ENCODE data around the gene MTA3. TPM values are rescaled to one million over a fixed set of nuclear protein-coding genes. Genes with fewer than 3 reads are reported as not detected.

MTA3 gene
- total RNA-seq, 2 experiments from 2014 or later, result 19.9 to 20.0 TPM

DNA sequence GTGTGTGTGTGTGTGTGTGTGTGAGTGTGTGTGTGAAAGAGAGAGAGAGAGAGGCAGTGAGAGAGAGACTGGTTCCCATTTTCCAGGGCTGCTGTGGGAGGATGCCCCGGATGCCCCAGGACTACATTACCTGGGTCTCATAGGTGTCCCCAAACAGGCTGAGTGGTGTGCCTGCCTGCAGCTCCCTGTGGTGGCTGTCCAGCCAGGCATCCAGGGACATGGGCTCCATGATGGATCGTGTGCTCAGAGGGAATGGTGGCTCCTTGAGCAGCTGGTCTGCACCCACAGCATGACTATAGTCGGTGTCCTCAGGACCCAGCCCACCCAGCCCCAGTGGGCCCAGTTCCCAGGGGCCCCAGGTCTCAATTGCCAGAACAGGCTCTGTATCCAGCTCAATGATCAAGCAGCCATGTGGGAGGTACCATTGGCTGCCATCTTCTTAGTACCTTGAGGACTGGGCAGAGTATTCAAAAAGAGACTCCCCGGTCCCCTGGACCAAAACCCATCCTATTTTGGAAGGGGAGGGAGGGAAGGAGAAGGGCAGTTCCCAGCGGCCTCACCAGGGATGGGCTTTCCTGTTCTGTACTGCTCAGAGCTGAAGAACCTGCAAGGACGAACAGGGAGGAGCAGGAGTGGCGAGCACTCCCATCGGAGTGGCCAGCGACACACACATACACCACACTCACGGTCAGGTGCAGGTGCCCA is 201.3 kb downstream of the MTA3 start:
- POLR2A ChIA-PET, result no interaction called here

DNA sequence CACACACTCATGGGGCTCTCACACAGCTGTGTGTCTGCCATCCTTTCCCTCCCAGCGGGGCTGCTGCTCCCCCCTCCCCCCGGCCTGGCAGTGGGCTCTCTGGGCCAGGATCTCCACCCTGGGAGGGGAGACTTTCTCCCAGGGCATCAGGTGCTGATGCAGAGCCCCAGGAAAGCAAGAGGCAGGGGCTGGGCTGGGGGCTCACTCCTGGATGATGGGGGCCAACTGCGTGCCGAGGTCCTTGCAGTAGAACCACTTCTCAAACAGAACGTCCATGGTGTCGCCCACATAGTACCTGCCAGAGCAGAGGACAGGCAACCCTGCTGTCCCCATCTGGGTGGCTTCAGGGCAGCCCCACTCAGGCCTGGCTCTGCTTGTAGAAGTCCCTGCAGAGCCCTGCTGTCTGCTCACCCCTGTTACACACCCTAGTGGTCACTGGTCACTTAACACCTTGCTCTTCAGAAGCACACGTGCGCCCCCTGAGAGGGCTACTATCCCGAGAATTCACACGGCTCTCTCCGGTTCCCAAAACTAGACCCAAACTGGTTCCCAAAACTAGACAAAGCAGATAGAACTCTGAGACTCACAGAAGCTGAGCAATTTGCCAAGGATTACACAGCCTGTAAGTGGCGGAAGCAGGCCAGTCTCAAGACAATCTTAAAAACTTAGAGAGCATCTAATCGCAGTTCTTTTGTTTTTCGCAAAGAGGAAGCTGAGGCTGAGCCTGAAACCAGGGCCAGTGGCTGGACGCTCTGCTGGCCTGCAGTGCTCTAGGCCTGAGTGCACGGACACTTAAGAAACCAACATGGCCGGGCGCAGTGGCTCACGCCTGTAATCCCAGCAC is 202.1 kb downstream of the MTA3 start:
- POLR2A ChIA-PET, result interaction anchor here (0.7 kb wide), 1 partner anchor 8 kb away, joined by 4 read pairs; no protein-coding TSS in a partner anchor

More for the DNA sequence above, 201.3 kb downstream of the MTA3 start:
- CTCF ChIA-PET, result no interaction called here

GRCh38 chr2:42771546-42772153 is 203.2 kb downstream of the MTA3 start:
- ChIA-PET CTCF (no interaction called here), POLR2A (no interaction called here)

More for the DNA sequence above, 202.1 kb downstream of the MTA3 start:
- CTCF ChIA-PET, result no interaction called here

DNA sequence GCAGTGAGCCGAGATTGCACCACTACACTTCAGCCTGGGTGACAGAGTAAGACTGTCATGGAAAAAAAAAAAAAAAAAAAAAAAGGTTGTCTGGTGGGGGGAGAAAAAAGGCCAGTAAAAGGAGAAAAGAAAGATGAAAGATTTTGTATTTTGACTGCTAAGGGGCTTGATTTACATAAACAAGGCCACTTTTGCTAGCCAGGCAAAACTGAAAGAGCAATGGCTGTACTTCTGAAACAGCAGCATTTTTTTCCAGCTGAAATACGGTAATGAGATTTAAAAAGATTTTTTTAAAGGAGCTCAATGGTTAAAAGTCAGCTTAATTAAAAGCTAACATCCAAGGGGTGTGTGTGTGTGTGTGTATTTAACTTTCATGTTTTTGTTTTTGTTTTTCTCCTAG is 206.8 kb downstream of the MTA3 start:
- ChIA-PET POLR2A (no interaction called here), CTCF (interaction anchor here (0.7 kb wide), 3 partner anchors 11 to 686 kb away, joined by 3 to 5 read pairs (median 5); no protein-coding TSS in a partner anchor)

DNA sequence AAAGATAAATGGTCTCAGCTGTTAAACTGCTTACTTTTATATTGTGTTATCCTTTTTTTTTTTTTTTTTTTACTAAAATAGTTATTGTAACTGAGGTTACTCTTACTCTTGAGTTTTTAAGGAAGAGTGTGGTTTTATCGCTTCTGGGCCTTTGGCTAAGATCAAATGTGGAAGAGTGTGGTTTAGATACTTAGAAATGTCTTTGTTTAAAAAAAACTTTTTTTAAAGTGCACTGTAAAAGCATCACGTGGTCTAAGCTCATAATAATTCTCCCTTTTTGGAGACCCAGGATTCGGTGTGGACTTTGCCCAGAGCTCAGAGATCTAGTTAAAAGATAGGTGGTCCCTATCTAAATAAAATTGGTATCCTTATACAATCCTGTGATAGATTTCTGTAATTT is 207.4 kb downstream of the MTA3 start:
- POLR2A ChIA-PET, result no interaction called here
- CTCF ChIA-PET, result interaction anchor here (0.7 to 1.8 kb wide), 4 partner anchors 10 to 686 kb away, joined by 3 to 5 read pairs (median 5); no protein-coding TSS in a partner anchor

GRCh38 chr2:42777883-42778805 is 209.7 kb downstream of the MTA3 start:
- ChIA-PET CTCF (no interaction called here), POLR2A (no interaction called here)

GRCh38 chr2:42781181-42781580 is 212.7 kb downstream of the MTA3 start:
- CTCF ChIA-PET, result no interaction called here
- POLR2A ChIA-PET, result no interaction called here

GRCh38 chr2:42783511-42783910 is 215.1 kb downstream of the MTA3 start:
- POLR2A ChIA-PET, result no interaction called here
- CTCF ChIA-PET, result no interaction called here

DNA sequence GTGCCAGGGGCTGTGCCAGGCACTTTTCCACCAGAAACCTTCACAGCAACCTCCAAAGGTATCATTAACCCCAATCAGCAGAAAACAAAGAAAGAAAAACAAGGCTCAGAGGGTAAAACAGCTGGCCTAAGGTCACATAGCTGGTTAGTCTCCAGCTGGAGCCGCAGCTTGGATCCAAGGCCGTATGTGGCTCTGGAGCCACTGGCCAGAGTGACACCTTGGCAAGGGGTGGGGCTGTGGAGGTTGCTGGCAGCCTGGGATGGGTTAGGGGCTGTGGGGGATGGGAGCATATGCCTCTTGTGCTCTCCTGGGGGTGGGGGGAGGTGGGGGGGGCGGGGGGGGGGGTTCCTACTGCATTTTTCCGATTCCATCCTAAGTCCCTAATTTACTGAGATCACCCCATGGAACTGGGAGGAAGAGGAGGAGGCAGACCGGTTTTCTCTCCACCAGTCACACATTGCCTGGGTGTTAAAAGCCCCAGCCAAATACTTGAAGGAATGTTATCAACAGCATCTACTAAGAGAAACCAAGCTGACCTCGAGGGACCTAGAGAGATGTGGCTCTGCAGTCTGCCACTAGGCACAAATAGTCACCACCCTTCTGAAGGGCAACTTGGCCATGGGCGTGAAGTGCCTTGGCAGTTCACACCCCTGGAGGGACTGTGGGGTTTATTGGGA is 215.9 kb downstream of the MTA3 start:
- CTCF ChIA-PET, result no interaction called here
- POLR2A ChIA-PET, result no interaction called here

GRCh38 chr2:42786561-42787345 is 218.3 kb downstream of the MTA3 start:
- ChIA-PET CTCF (no interaction called here), POLR2A (no interaction called here)

- ChIA-PET POLR2A (no interaction called here), CTCF (no interaction called here)
Observed at GRCh38 chr2:42787424-42787787, 219.0 kb downstream of the MTA3 start.

- CTCF ChIA-PET, result no interaction called here
- POLR2A ChIA-PET, result no interaction called here
Observed at GRCh38 chr2:42787788-42788477, 219.5 kb downstream of the MTA3 start.

DNA sequence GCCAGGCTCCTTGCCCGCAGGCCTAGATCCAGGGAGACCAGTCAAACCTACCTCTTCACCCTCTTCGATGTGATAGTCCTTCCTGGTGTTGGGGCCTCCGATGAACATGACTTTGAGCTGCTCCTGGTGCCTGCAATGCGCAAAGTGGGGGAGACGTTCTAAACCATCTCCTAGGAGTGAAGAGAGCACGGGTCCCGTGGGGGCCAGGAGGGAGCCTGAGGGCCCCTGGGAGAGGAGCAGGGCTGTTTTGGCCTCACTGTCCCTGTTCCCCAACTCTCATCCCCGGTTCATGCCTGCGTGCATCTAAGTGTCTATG is 220.0 kb downstream of the MTA3 start:
- ChIA-PET POLR2A (no interaction called here), CTCF (no interaction called here)

DNA sequence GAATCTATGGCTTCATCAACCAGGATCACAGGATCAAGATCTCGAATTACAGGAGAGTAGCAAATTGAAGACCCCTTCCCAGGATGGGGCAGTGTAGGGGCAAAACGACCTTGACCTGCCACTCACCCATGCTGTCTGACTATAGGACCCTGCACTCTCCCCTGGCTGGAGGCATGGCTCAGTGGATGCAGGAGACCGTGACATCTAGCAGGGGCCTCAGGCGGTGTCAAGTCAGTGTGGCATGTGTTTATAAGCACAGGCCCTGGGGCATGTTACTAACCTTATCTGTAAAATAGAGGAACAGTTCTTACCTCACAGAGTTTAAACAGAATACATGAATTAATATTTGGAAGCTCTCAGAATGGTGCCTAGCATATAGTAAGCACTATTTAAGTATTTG is 220.4 kb downstream of the MTA3 start:
- ChIA-PET POLR2A (no interaction called here), CTCF (no interaction called here)

- CTCF ChIA-PET, result no interaction called here
- POLR2A ChIA-PET, result no interaction called here
Observed at GRCh38 chr2:42789751-42790150, 221.3 kb downstream of the MTA3 start.

GRCh38 chr2:42791606-42792005 is 223.2 kb downstream of the MTA3 start:
- ChIA-PET POLR2A (no interaction called here), CTCF (no interaction called here)

GRCh38 chr2:42792087-42792582 is 223.7 kb downstream of the MTA3 start:
- POLR2A ChIA-PET, result no interaction called here
- CTCF ChIA-PET, result no interaction called here
